Stimulated activated CD8-positive, alpha-beta memory T cell treated with anti-CD3 and anti-CD28 coated beads, Interleukin-7, amount 100 ng/mL, for 1 hour (primary cell): ENCODE measurements around the gene NF2.

Experiments used
- DNase-seq, 2 donors: peaks; one replicate each; pipeline ENCODE4 v3.0.0-alpha.2; 2020; ENCODE audit warnings: low read depth in 2 of 2

The NF2 gene

GRCh38 chr22:29702000-29702930, 98.8 kb downstream of the NF2 start:
- DNase-seq = no peak

- no peak for DNase-seq
These were observed 99.6 kb downstream of the NF2 start for GRCh38 chr22:29702931-29703501.

- no peak for DNase-seq
These were observed 100.2 kb downstream of the NF2 start for GRCh38 chr22:29703569-29704195.

- DNase-seq = no peak
These were observed 101.3 kb downstream of the NF2 start for GRCh38 chr22:29704528-29705285.

- no peak for DNase-seq
These were observed 102.2 kb downstream of the NF2 start for GRCh38 chr22:29705651-29706050.

GRCh38 chr22:29706486-29706885, 103.1 kb downstream of the NF2 start:
- DNase-seq = no peak

- no peak for DNase-seq
These were observed 103.6 kb downstream of the NF2 start for GRCh38 chr22:29707010-29707409.

GRCh38 chr22:29707471-29707870, 104.0 kb downstream of the NF2 start:
- no peak for DNase-seq

GRCh38 chr22:29710193-29710592, 106.8 kb downstream of the NF2 start:
- no peak for DNase-seq

GRCh38 chr22:29710922-29711593, 107.6 kb downstream of the NF2 start:
- DNase-seq = no peak

- no peak for DNase-seq
These were observed 108.7 kb downstream of the NF2 start for GRCh38 chr22:29712119-29712518.

GRCh38 chr22:29713156-29713727, 109.8 kb downstream of the NF2 start:
- no peak for DNase-seq

GRCh38 chr22:29715240-29715639, 111.8 kb downstream of the NF2 start:
- DNase-seq = no peak

GRCh38 chr22:29715705-29716104, 112.3 kb downstream of the NF2 start:
- DNase-seq = no peak

- no peak for DNase-seq
These were observed 113.5 kb downstream of the NF2 start for GRCh38 chr22:29716814-29717545.

- DNase-seq = no peak
These were observed 114.4 kb downstream of the NF2 start for GRCh38 chr22:29717789-29718188.

- DNase-seq = no peak
These were observed 115.8 kb downstream of the NF2 start for GRCh38 chr22:29718949-29719898.

GRCh38 chr22:29719899-29720645, 116.6 kb downstream of the NF2 start, which contains the start of gene CABP7:
CABP7 (plus strand) TSS chr22:29720003; CDS start chr22:29720425, 422 bp downstream.
- DNase-seq = no peak
